Transverse colon (tissue), 4 donors: ENCODE results near the gene HYCC2.

Experiments
- POLR2A ChIP-seq: fragments of 450-650 bp; IDR thresholded peaks from one replicate; pipeline ENCODE4 v1.6.1; 2016; ENCODE audit warnings: antibody characterized with exemption, mild to moderate bottlenecking, moderate library complexity
- POLR2AphosphoS5 ChIP-seq, 3 donors: sonication (generic); formaldehyde crosslinking; IDR thresholded peaks; one replicate each; pipeline ENCODE4 v1.6.1; 2016; ENCODE audit warnings: antibody characterized with exemption in 3 of 3
- TF ChIP-seq, protein P1 (sequence below), 5 experiments: fragments of 200-600 bp in 3 of 5; fragments of 450-650 bp in 2 of 5; sonication (generic) in 3 of 5; IDR thresholded peaks; 1 replicate in 2 of 5; 2 replicates in 3 of 5; pipeline ENCODE4 v1.5.1; 2016 to 2017; ENCODE audit warnings: antibody characterized with exemption in 5 of 5, inconsistent platforms in 3 of 5, mild to moderate bottlenecking in 2 of 5, moderate library complexity in 1 of 5

DNA sequence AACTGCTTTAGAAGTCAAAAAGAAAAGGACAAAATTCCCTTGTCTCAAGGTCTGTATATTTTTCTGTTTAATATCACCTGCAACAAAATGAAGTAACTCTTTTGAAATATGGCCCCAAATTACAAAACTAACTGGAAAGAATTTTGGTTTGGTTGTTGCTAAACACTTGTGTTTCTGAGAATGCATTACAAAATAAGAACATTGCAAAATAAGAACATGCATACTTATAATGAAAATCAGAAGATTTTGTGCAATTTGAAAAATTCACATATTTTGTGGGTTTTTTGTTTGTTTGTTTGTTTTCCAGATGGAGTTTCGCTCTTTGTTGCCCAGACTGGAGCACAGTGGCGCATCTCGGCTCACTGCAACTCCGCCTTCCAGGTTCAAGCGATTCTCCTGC is 22.1 kb upstream of the HYCC2 start:
- TF ChIP-seq POLR2AphosphoS5 (IDR thresholded peaks at IDR 0.05) (peak in 1 of 3 donors; percentile 16), POLR2A (no peak)
- TF ChIP-seq, protein P1, sequence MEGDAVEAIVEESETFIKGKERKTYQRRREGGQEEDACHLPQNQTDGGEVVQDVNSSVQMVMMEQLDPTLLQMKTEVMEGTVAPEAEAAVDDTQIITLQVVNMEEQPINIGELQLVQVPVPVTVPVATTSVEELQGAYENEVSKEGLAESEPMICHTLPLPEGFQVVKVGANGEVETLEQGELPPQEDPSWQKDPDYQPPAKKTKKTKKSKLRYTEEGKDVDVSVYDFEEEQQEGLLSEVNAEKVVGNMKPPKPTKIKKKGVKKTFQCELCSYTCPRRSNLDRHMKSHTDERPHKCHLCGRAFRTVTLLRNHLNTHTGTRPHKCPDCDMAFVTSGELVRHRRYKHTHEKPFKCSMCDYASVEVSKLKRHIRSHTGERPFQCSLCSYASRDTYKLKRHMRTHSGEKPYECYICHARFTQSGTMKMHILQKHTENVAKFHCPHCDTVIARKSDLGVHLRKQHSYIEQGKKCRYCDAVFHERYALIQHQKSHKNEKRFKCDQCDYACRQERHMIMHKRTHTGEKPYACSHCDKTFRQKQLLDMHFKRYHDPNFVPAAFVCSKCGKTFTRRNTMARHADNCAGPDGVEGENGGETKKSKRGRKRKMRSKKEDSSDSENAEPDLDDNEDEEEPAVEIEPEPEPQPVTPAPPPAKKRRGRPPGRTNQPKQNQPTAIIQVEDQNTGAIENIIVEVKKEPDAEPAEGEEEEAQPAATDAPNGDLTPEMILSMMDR (IDR thresholded peaks at IDR 0.05) = no peak
